GM15510 (cell line): ENCODE results near the gene MPDU1.

Source experiments
- POLR2A ChIP-seq: IDR thresholded peaks from 3 replicates; pipeline ENCODE4 v1.6.1; 2011; ENCODE audit warnings: borderline replicate concordance; ENCODE audit not compliant: insufficient read length; ENCODE audit errors: extremely low read depth

Gene MPDU1

GRCh38 chr17:7613769-7614424 lies 30.2 kb downstream of the MPDU1 start:
- no peak for TF ChIP-seq POLR2A

GRCh38 chr17:7614425-7615264 lies 31.0 kb downstream of the MPDU1 start, which contains the start of gene FXR2:
TSS of gene FXR2 (minus strand) at chr17:7614897. CDS start at chr17:7614532, 365 bp downstream.
- peak; percentile 73 for TF ChIP-seq POLR2A

- TF ChIP-seq POLR2A: no peak
These were observed 31.7 kb downstream of the MPDU1 start for GRCh38 chr17:7615265-7615747.

GRCh38 chr17:7618608-7619007 lies 35.0 kb downstream of the MPDU1 start:
- TF ChIP-seq POLR2A: no peak

- no peak for TF ChIP-seq POLR2A
These were observed 37.2 kb downstream of the MPDU1 start for GRCh38 chr17:7620835-7621234.

- TF ChIP-seq POLR2A: no peak
These were observed 40.0 kb downstream of the MPDU1 start for GRCh38 chr17:7623661-7624060.

- TF ChIP-seq POLR2A: no peak
These were observed 42.7 kb downstream of the MPDU1 start for GRCh38 chr17:7626307-7626706.

GRCh38 chr17:7626956-7627249 lies 43.3 kb downstream of the MPDU1 start:
- no peak for TF ChIP-seq POLR2A

GRCh38 chr17:7627250-7628121 lies 43.8 kb downstream of the MPDU1 start, which contains the start of gene SAT2:
TSS of gene SAT2 (minus strand) at chr17:7627821. CDS start at chr17:7627635, 186 bp downstream.
- peak; percentile 77 for TF ChIP-seq POLR2A

GRCh38 chr17:7629939-7630571 lies 46.4 kb downstream of the MPDU1 start, which contains the start of gene SHBG:
TSS of gene SHBG (plus strand) at chr17:7630135. CDS start at chr17:7630173, 38 bp downstream.
- no peak for TF ChIP-seq POLR2A

- no peak for TF ChIP-seq POLR2A
These were observed 48.0 kb downstream of the MPDU1 start for GRCh38 chr17:7631398-7632380.

- no peak for TF ChIP-seq POLR2A
These were observed 48.8 kb downstream of the MPDU1 start for GRCh38 chr17:7632492-7632894.

GRCh38 chr17:7633093-7633492 lies 49.4 kb downstream of the MPDU1 start:
- TF ChIP-seq POLR2A: no peak
